Heart left ventricle (tissue), 13 donors: ENCODE measurements around the gene ARHGEF37.

ENCODE experiments used
- POLR2A ChIP-seq, 2 donors: fragments of 450-650 bp; IDR thresholded peaks; one replicate each; pipeline ENCODE4 v1.6.1; 2017; ENCODE audit warnings: antibody characterized with exemption in 2 of 2, mild to moderate bottlenecking in 2 of 2, moderate library complexity in 2 of 2
- TF ChIP-seq, protein P1 (sequence below), 12 donors: fragments of 200-600 bp; sonication (generic) in 4 of 12; IDR thresholded peaks; one replicate each; pipeline versions ENCODE4 v1.5.0 to v1.8.0; 2018 to 2022; ENCODE audit warnings: antibody characterized with exemption in 12 of 12, mild to moderate bottlenecking in 5 of 12
- donor health status: ischemic (EF 13 %, LVEDD 7.1; RV severe dilation, severe dysfunction).
- donor health status: DM: no; HTN: yes; CAD: no.
- donor health status: DM: no; HTN: no; CAD: no.
- donor health status: ischemic (EF 25% LVEDD 6.9; RV normal size, moderate dysfunction).
- donor health status: ischemic (EF 25% LVEDD 5.7; RV mildly dilated, moderate dysfunction).
- donor health status: ischemic (EF 35%, LVEDD 5.7; RV mildly dilated, moderate dysfunction).
- donor health status: nonischemic (EF 11% LVEDD 7.7; RV severe dilation, severe dysfunction).
- donor health status: DM: yes; HTN: yes; CAD: no.
- donor health status: PGD.
- donor health status: ischemic (EF 29% LVEDD 5.4; RV normal size, mild dysfunction).
- donor health status: nonischemic (EF 23%, LVEDD 6.1; RV moderate dilation, normal function).

DNA sequence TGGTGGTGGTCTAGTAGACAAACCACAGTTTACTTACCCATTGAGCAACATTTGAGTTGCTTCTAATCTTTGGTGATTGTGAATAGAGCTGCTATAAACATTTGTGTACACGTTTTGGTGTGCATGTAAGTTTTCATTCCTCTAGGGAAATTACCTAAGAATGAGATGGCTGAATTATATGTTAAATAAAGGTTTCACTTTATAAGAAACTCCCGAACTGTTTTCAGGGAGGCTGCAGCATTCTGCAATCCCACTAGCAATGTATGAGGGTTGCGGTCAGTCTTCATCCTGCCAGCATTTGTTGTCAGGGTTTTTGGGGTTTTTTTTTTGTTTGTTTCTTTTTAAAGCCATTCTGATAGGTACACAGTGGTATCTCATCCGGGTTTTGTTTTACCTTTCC lies 103.1 kb downstream of the ARHGEF37 start:
- TF ChIP-seq POLR2A (IDR thresholded peaks at IDR 0.05): no peak
- TF ChIP-seq, protein P1, sequence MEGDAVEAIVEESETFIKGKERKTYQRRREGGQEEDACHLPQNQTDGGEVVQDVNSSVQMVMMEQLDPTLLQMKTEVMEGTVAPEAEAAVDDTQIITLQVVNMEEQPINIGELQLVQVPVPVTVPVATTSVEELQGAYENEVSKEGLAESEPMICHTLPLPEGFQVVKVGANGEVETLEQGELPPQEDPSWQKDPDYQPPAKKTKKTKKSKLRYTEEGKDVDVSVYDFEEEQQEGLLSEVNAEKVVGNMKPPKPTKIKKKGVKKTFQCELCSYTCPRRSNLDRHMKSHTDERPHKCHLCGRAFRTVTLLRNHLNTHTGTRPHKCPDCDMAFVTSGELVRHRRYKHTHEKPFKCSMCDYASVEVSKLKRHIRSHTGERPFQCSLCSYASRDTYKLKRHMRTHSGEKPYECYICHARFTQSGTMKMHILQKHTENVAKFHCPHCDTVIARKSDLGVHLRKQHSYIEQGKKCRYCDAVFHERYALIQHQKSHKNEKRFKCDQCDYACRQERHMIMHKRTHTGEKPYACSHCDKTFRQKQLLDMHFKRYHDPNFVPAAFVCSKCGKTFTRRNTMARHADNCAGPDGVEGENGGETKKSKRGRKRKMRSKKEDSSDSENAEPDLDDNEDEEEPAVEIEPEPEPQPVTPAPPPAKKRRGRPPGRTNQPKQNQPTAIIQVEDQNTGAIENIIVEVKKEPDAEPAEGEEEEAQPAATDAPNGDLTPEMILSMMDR (IDR thresholded peaks at IDR 0.05): no peak
